Measurements from ENCODE around the gene CEP162. TPM values are rescaled to one million over a fixed set of nuclear protein-coding genes. Genes with fewer than 3 reads are reported as not detected.
"Not testable (repeated sequence)": the region's sequence is repeated elsewhere in the genome, so short reads cannot be mapped to it uniquely, and the experiment has no call there.

Gene CEP162
- total RNA-seq, 1 donor from 2014 or later, result 11.1 TPM

DNA sequence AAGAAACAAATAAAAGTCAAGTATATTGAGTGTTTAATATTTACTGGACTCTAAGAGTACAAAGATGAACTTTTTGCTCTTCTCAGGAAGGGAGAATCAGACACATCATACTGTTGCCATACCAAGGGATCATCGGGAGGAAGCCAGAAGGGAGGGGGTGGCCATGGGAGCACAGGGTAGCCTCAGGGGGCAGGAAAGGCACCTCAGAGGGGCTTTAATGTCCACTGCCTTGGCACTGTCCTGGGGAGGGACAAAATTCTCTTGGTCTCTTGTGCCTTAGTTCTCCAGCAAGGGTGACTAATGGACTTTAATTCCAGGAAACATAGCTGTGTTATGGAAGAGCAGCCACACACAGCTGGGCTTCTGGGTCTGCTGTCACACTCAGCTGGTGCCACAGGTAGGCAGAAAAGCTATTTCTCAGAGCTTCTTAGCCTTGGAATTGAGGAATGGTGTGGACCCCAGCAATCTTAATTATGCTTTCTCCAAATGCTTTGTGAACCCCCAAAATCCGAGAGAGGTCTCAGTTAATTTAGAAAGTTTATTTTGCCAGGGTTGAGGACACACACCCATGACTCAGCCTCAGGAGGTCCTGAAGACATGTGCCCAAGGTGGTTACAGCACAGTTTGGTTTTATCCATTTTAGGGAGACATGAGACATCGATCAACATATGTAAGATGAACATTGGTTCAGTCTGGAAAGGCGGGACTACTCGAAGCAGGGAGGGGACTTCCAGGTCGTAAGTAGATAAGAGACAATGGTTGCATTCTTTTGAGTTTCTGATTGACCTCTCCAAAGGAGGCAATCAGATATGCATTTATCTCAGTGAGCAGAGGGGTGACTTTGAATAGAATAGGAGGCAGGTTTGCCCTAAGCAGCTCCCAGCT is 140.7 kb downstream of the CEP162 start:
- DNase-seq, result no peak

DNA sequence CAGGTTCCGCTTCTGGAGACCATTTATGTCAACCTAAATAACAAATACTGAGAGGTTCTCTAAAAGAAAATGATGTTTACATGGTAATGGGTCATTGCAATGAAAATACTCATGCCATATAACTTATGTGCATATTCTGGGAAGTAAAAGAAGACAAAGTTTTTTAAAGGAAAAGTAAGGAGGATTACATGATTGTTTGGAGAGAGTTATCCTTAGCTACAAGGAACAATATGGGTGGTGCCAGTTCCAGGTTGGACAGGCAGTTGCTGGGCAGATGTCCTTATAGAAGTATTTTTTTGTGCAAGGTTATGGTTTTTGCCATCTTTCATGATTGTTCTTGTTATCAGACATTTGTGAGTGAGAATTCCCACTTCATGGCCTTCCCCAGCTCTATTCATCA is 141.4 kb downstream of the CEP162 start:
- no peak for DNase-seq

- DNase-seq, result not testable (repeated sequence)
These were observed 142.7 kb downstream of the CEP162 start for GRCh38 chr6:84084705-84085104.

GRCh38 chr6:84082689-84083265 is 144.7 kb downstream of the CEP162 start:
- no peak for DNase-seq

DNA sequence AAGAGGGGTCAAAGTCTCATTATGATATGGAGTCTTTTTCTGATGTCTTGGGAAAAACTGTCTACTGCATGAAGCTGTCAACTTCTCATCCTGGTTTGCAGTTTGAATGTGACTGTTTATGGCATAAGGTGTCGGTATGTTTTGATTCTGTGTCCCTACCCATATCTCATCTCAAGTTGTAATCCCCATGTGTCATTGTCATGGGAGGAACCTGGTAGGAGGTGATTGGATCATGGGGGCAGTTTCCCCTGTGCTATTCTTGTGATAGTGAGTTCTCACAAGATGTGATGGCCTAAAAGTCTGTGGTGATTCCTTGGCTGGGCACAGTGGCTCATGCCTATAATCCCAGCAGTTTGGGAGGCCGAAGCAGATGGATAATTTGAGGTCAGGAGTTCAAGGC is 146.2 kb downstream of the CEP162 start:
- DNase-seq, result no peak

DNA sequence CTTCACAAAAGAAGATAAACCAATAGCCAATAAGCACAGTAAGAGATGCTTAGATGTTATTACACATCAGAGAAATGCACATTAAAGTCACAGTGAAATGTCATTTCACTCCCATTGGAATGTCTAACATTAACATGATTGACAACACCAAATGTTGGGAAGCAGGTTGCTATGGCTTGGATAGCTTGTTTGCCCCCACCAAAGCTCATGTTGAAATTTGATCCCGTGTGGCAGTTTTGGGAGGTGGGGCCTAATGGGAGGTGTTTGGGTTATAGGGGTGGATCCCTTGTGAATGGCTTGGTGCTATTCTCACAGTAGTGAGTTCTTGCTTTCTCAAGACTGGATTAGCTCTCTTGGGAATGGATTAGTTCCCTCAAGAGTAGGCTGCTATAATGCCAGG is 149.1 kb downstream of the CEP162 start:
- DNase-seq, result no peak

DNA sequence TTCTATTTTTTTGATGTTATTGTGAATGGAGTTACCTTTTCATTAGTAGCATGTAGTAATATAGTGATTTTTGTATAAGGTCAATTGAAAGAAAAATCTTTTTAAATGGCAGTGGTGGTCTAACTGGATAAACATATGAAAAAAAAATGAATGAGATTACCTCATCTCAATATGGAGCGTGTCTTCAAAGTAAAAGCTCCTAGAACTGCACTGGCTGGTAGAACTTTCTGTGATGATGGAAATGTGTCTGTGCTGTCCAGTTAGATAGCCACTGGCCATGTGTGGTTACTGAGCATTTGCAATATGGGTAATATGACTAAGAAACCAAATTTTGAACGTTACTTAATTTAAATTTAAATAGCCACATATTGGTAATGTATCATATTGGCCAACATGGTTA is 149.8 kb downstream of the CEP162 start:
- DNase-seq, result no peak

- DNase-seq, result no peak
These were observed 152.3 kb downstream of the CEP162 start for GRCh38 chr6:84074988-84075781.

Other genes with a start within 250 kb of the CEP162 start
- gene MRAP2, start 193.9 kb downstream of the CEP162 start, total RNA-seq, result 5.6 TPM

Measured in skin of body (tissue), 2 donors.